BLaER1 treated with 17β-estradiol and CSF1 and Interleukin-3, amounts not matched to agents 10 nM and 100 nM (cell line): Measurements from ENCODE around the gene CCL2.
A peak's percentile ranks its signal among the peaks of the same experiment; 100 is the strongest.

Experiments used
- H3K27ac ChIP-seq, 11 experiments: shearing (Covaris generic); formaldehyde crosslinking; 2 replicates each; pipeline ENCODE4 v1.8.1; 2022
- H3K27me3 ChIP-seq, 11 experiments: shearing (Covaris generic); formaldehyde crosslinking; 2 replicates each; pipeline ENCODE4 v1.8.1; 2022
- H3K36me3 ChIP-seq, 11 experiments: shearing (Covaris generic); formaldehyde crosslinking; 2 replicates each; pipeline ENCODE4 v1.8.1; 2022
- H3K4me1 ChIP-seq, 10 experiments: shearing (Covaris generic); formaldehyde crosslinking; 2 replicates each; pipeline ENCODE4 v1.8.1; 2022
- H3K4me2 ChIP-seq, 11 experiments: shearing (Covaris generic); formaldehyde crosslinking; 2 replicates each; pipeline ENCODE4 v1.8.1; 2022
- H3K4me3 ChIP-seq, 10 experiments: shearing (Covaris generic); formaldehyde crosslinking; 2 replicates each; pipeline ENCODE4 v1.8.1; 2022
- H3K9ac ChIP-seq, 11 experiments: shearing (Covaris generic); formaldehyde crosslinking; 2 replicates each; pipeline ENCODE4 v1.8.1; 2022
- H3K9me3 ChIP-seq, 11 experiments: shearing (Covaris generic); formaldehyde crosslinking; replicated peaks in 1 of 11; 2 replicates each; pipeline ENCODE4 v1.8.1; 2022
- H4K20me1 ChIP-seq, 11 experiments: shearing (Covaris generic); formaldehyde crosslinking; 2 replicates each; pipeline ENCODE4 v1.8.1; 2022
- Cebpa-rat ChIP-seq, 11 experiments: shearing (Covaris generic); IDR thresholded peaks; 2 replicates each; pipeline ENCODE4 v1.8.1; 2022

The CCL2 gene

GRCh38 chr17:34254651-34255380, at the start of gene CCL2:
Gene CCL2, plus strand, starts transcription at chr17:34255285. Its CDS starts 65 bp downstream, at chr17:34255350.
- H3K27me3 ChIP-seq = no peaks in the 10 kb centered on the region
- H3K4me1 ChIP-seq = peaks cover 31 to 94% (median 62%) of the 10 kb centered on the region in 10 experiments
- TF ChIP-seq Cebpa-rat (IDR thresholded peaks at IDR 0.05) = no peak
- no peaks in the 10 kb centered on the region for H3K9me3 ChIP-seq
- H3K27ac ChIP-seq = peak within 1 kb of the TSS in 9 of 11 experiments; percentile 21 to 97 (median 66); a peak in 17 of 22 replicates
- H3K36me3 ChIP-seq = peaks cover 0 to 17% (median 0%) of the 10 kb centered on the region in 11 experiments; a peak in 4 of 22 replicates
- no peaks in the 10 kb centered on the region; a peak in 1 of 22 replicates for H4K20me1 ChIP-seq
- peak within 1 kb of the TSS; percentile 54 to 98 (median 81) for H3K4me2 ChIP-seq
- peak within 1 kb of the TSS in 7 of 10 experiments; percentile 26 to 68 (median 64); a peak in 14 of 20 replicates for H3K4me3 ChIP-seq
- peak within 1 kb of the TSS in 9 of 11 experiments; percentile 4 to 92 (median 65); a peak in 14 of 22 replicates for H3K9ac ChIP-seq

GRCh38 chr17:34205401-34205800, 49.7 kb upstream of the CCL2 start:
- H3K9me3 ChIP-seq = peaks cover 13 to 32% (median 22%) of the 10 kb centered on the region in 11 experiments
- H3K4me2 ChIP-seq = peak overlapping the region in 3 of 11 experiments; percentile 59 to 92 (median 88); a peak in 6 of 22 replicates
- no peaks in the 10 kb centered on the region for H3K27me3 ChIP-seq
- no peak for TF ChIP-seq Cebpa-rat (IDR thresholded peaks at IDR 0.05)
- no peak overlapping the region for H3K4me3 ChIP-seq
- peaks cover 23 to 82% (median 33%) of the 10 kb centered on the region in 10 experiments for H3K4me1 ChIP-seq
- H3K36me3 ChIP-seq = no peaks in the 10 kb centered on the region
- peak overlapping the region in 3 of 11 experiments; percentile 14 to 53 (median 48); a peak in 4 of 22 replicates for H3K27ac ChIP-seq
- H4K20me1 ChIP-seq = no peaks in the 10 kb centered on the region
- H3K9ac ChIP-seq = no peak overlapping the region

GRCh38 chr17:34206569-34206968, 48.5 kb upstream of the CCL2 start:
- Histone ChIP-seq H4K20me1 (no peaks in the 10 kb centered on the region), H3K4me1 (peaks cover 11 to 70% (median 22%) of the 10 kb centered on the region in 10 experiments), H3K9ac (no peak overlapping the region), H3K36me3 (no peaks in the 10 kb centered on the region), H3K9me3 (peaks cover 18 to 38% (median 25%) of the 10 kb centered on the region in 11 experiments), H3K4me2 (peak overlapping the region in 5 of 11 experiments; percentile 23 to 92 (median 59); a peak in 10 of 22 replicates), H3K27me3 (no peaks in the 10 kb centered on the region), H3K4me3 (no peak overlapping the region), H3K27ac (peak overlapping the region in 4 of 11 experiments; percentile 5 to 53 (median 31); a peak in 4 of 22 replicates)
- TF ChIP-seq Cebpa-rat (IDR thresholded peaks at IDR 0.05) = no peak

GRCh38 chr17:34207572-34207971, 47.5 kb upstream of the CCL2 start:
- no peak for TF ChIP-seq Cebpa-rat (IDR thresholded peaks at IDR 0.05)
- H3K27ac ChIP-seq = peak overlapping the region in 1 of 11 experiments; percentile 16; a peak in 2 of 22 replicates
- no peak overlapping the region for H3K4me3 ChIP-seq
- H3K4me1 ChIP-seq = peaks cover 1 to 60% (median 12%) of the 10 kb centered on the region in 10 experiments; a peak in 17 of 20 replicates
- no peak overlapping the region for H3K9ac ChIP-seq
- H3K9me3 ChIP-seq = peaks cover 18 to 38% (median 25%) of the 10 kb centered on the region in 11 experiments
- no peaks in the 10 kb centered on the region for H3K27me3 ChIP-seq
- H3K36me3 ChIP-seq = no peaks in the 10 kb centered on the region
- H4K20me1 ChIP-seq = no peaks in the 10 kb centered on the region
- H3K4me2 ChIP-seq = peak overlapping the region in 2 of 11 experiments; percentile 17 to 88; a peak in 2 of 22 replicates

GRCh38 chr17:34218748-34219147, 36.3 kb upstream of the CCL2 start:
- H3K36me3 ChIP-seq = no peaks in the 10 kb centered on the region
- H3K9me3 ChIP-seq = peaks cover 16 to 32% (median 21%) of the 10 kb centered on the region in 11 experiments
- H3K4me2 ChIP-seq = peak overlapping the region in 5 of 11 experiments; percentile 72 to 90 (median 81); a peak in 10 of 22 replicates
- H3K4me3 ChIP-seq = no peak overlapping the region
- H3K4me1 ChIP-seq = peaks cover 0 to 76% (median 39%) of the 10 kb centered on the region in 10 experiments; a peak in 15 of 20 replicates
- peak overlapping the region in 1 of 11 experiments; percentile 76; a peak in 1 of 22 replicates for H3K9ac ChIP-seq
- H3K27ac ChIP-seq = peak overlapping the region in 6 of 11 experiments; percentile 18 to 94 (median 82); a peak in 10 of 22 replicates
- TF ChIP-seq Cebpa-rat (IDR thresholded peaks at IDR 0.05) = no peak
- no peaks in the 10 kb centered on the region for H4K20me1 ChIP-seq
- no peaks in the 10 kb centered on the region for H3K27me3 ChIP-seq

GRCh38 chr17:34219405-34219804, 35.7 kb upstream of the CCL2 start:
- H3K4me2 ChIP-seq = peak overlapping the region in 5 of 11 experiments; percentile 72 to 90 (median 81); a peak in 10 of 22 replicates
- H3K36me3 ChIP-seq = no peaks in the 10 kb centered on the region
- peaks cover 12 to 26% (median 16%) of the 10 kb centered on the region in 11 experiments for H3K9me3 ChIP-seq
- no peak overlapping the region for H3K4me3 ChIP-seq
- peaks cover 0 to 83% (median 39%) of the 10 kb centered on the region in 10 experiments; a peak in 15 of 20 replicates for H3K4me1 ChIP-seq
- peak overlapping the region in 6 of 11 experiments; percentile 59 to 94 (median 82); a peak in 10 of 22 replicates for H3K27ac ChIP-seq
- no peaks in the 10 kb centered on the region for H4K20me1 ChIP-seq
- peak overlapping the region in 3 of 11 experiments; percentile 65 to 76 (median 68); a peak in 4 of 22 replicates for H3K9ac ChIP-seq
- TF ChIP-seq Cebpa-rat (IDR thresholded peaks at IDR 0.05) = no peak
- H3K27me3 ChIP-seq = no peaks in the 10 kb centered on the region

GRCh38 chr17:34220045-34220751, 34.9 kb upstream of the CCL2 start:
- Histone ChIP-seq H3K4me1 (peaks cover 0 to 91% (median 39%) of the 10 kb centered on the region in 10 experiments; a peak in 15 of 20 replicates), H3K9me3 (peaks cover 4 to 18% (median 8%) of the 10 kb centered on the region in 11 experiments; a peak in 20 of 22 replicates), H3K36me3 (no peaks in the 10 kb centered on the region), H3K27me3 (no peaks in the 10 kb centered on the region), H3K4me3 (peak overlapping the region in 2 of 10 experiments; percentile 7 to 16; a peak in 1 of 20 replicates), H3K27ac (peak overlapping the region in 9 of 11 experiments; percentile 7 to 94 (median 73); a peak in 16 of 22 replicates), H4K20me1 (no peaks in the 10 kb centered on the region), H3K9ac (peak overlapping the region in 5 of 11 experiments; percentile 31 to 76 (median 68); a peak in 8 of 22 replicates), H3K4me2 (peak overlapping the region in 8 of 11 experiments; percentile 50 to 90 (median 76); a peak in 17 of 22 replicates)
- TF ChIP-seq Cebpa-rat (IDR thresholded peaks at IDR 0.05) = no peak

GRCh38 chr17:34220752-34221395, 34.2 kb upstream of the CCL2 start:
- Histone ChIP-seq H3K27me3 (no peaks in the 10 kb centered on the region), H4K20me1 (no peaks in the 10 kb centered on the region), H3K36me3 (no peaks in the 10 kb centered on the region), H3K4me2 (peak overlapping the region in 9 of 11 experiments; percentile 12 to 90 (median 72); a peak in 17 of 22 replicates), H3K4me3 (peak overlapping the region in 2 of 10 experiments; percentile 7 to 16; a peak in 2 of 20 replicates), H3K9me3 (peaks cover 0 to 11% (median 1%) of the 10 kb centered on the region in 11 experiments; a peak in 8 of 22 replicates), H3K9ac (peak overlapping the region in 5 of 11 experiments; percentile 31 to 76 (median 68); a peak in 8 of 22 replicates), H3K4me1 (peaks cover 0 to 96% (median 39%) of the 10 kb centered on the region in 10 experiments; a peak in 15 of 20 replicates), H3K27ac (peak overlapping the region in 9 of 11 experiments; percentile 7 to 94 (median 73); a peak in 16 of 22 replicates)
- TF ChIP-seq Cebpa-rat (IDR thresholded peaks at IDR 0.05) = peak in 2 of 11 experiments; percentile 16 to 27; a peak in 1 of 22 replicates
